Mammary epithelial cell (primary cell): Measurements from ENCODE around the gene BCHE.

Source experiments
- CTCF ChIP-seq, 2 donors: IDR thresholded peaks in 1 of 2; conservative IDR thresholded peaks in 1 of 2; 2 replicates each; pipeline ENCODE4 v1.5.1; 2011 to 2012; ENCODE audit warnings: inconsistent platforms in 2 of 2, low read length in 2 of 2, mild to moderate bottlenecking in 2 of 2, control low read depth in 1 of 2, low read depth in 1 of 2; ENCODE audit not compliant: insufficient read depth in 1 of 2; ENCODE audit errors: extremely low read depth in 1 of 2
- EZH2 ChIP-seq: IDR thresholded peaks from 2 replicates; pipeline ENCODE4 v1.6.1; 2012; ENCODE audit warnings: low read length, inconsistent platforms, borderline replicate concordance

GRCh38 chr3:165854696-165855095, 17.5 kb upstream of the BCHE start:
- TF ChIP-seq CTCF (conservative IDR thresholded peaks at IDR 0.05 in 1 of 2, IDR thresholded peaks at IDR 0.05 in 1 of 2; ENCODE audit: extremely low read depth in 1 of 2, insufficient read depth in 1 of 2, low read depth in 1 of 2, low read length in 2 of 2) (peak; percentile 53 to 62), EZH2 (no peak)
